GM12878 (cell line): ENCODE data around the gene RAP1GAP. TPM values are rescaled to one million over a fixed set of nuclear protein-coding genes. Genes with fewer than 3 reads are reported as not detected.

Experiments
- ATAC-seq: fragments of 200-7000 bp; cut with Tn5 transposase; 3 replicates; pipeline ENCODE4 v1.9.1; 2020; ENCODE audit warnings: mild to moderate bottlenecking, moderate library complexity
- BruUV-seq: library from RNA; stranded (reverse); fragments of 400-500 nt; replicated peaks from 2 replicates; lab custom pipeline; 2021; lab: Mats Ljungman, UMichigan
- CTCF ChIA-PET: fragments of 300-600 bp; sonication (Branson Sonifier 250); formaldehyde crosslinking; extraction: SDS; loops from one replicate; lab custom pipeline; 2021; ENCODE audit warnings: inconsistent platforms; lab: Yijun Ruan, JAX
- POLR2A ChIA-PET: fragments of 350-600 bp; formaldehyde crosslinking; extraction: SDS; loops from one replicate; lab custom pipeline; 2021; ENCODE audit warnings: inconsistent platforms; lab: Charles Lee
- RAD21 ChIA-PET: fragments of 300-600 bp; sonication (Branson Sonifier 250); formaldehyde crosslinking; loops from one replicate; lab custom pipeline; 2023; ENCODE audit warnings: antibody characterized with exemption; ENCODE audit not compliant: unreplicated experiment; lab: Charles Lee
- SMC1A ChIA-PET: fragments of 300-600 bp; sonication (Branson Sonifier 250); formaldehyde crosslinking; loops from one replicate; lab custom pipeline; 2023; ENCODE audit not compliant: unreplicated experiment, uncharacterized antibody; lab: Charles Lee
- DNase-seq: peaks from one replicate; pipeline ENCODE4 v3.0.0-alpha.2; 2011; ENCODE audit warnings: low read depth, low spot score
- FAIRE-seq: peaks from 3 replicates; lab custom pipeline; 2011; peaks lifted over from hg19 to GRCh38; lab: Jason Lieb, UNC
- H2AFZ ChIP-seq: 2 replicates; pipeline ENCODE4 v1.6.0; 2011; ENCODE audit warnings: low read depth, low read length, control low read depth; ENCODE audit not compliant: control insufficient read depth
- H3K27ac ChIP-seq: 2 replicates; pipeline ENCODE4 v1.5.1; 2011; ENCODE audit warnings: control low read depth; ENCODE audit not compliant: control insufficient read depth, insufficient read depth
- H3K27me3 ChIP-seq, 2 experiments: replicated peaks in 1 of 2; 2 replicates each; pipeline versions ENCODE4 v1.6.0 to v1.6.1; 2011; ENCODE audit warnings: low read length in 1 of 2; ENCODE audit not compliant: control insufficient read depth in 2 of 2, insufficient read depth in 2 of 2
- H3K36me3 ChIP-seq, 2 experiments: 2 replicates each; pipeline ENCODE4 v1.5.1; 2011; ENCODE audit warnings: low read length in 1 of 2; ENCODE audit not compliant: control insufficient read depth in 2 of 2, insufficient read depth in 2 of 2
- H3K4me1 ChIP-seq: 2 replicates; pipeline ENCODE4 v1.6.1; 2011; ENCODE audit warnings: mild to moderate bottlenecking, low read length, moderate library complexity, mixed read lengths; ENCODE audit not compliant: control insufficient read depth, insufficient read depth
- H3K4me2 ChIP-seq: 2 replicates; pipeline ENCODE4 v1.6.0; 2011; ENCODE audit warnings: control low read depth; ENCODE audit not compliant: control insufficient read depth, insufficient read depth
- H3K4me3 ChIP-seq: fragments of 200-600 bp; sonication (generic); 2 replicates; pipeline ENCODE4 v1.5.1; 2016
- H3K79me2 ChIP-seq: 2 replicates; pipeline ENCODE4 v1.6.0; 2011; ENCODE audit warnings: low read length; ENCODE audit not compliant: control insufficient read depth, insufficient read depth
- H3K9ac ChIP-seq: 2 replicates; pipeline ENCODE4 v1.8.0; 2011; ENCODE audit warnings: low read length, control low read depth, mixed read lengths; ENCODE audit not compliant: control insufficient read depth, insufficient read depth
- H3K9me3 ChIP-seq: replicated peaks from 3 replicates; pipeline ENCODE4 v1.5.1; 2011; ENCODE audit warnings: mild to moderate bottlenecking, low read length; ENCODE audit not compliant: control insufficient read depth, insufficient read depth
- H4K20me1 ChIP-seq: 2 replicates; pipeline ENCODE4 v1.6.0; 2011; ENCODE audit not compliant: control insufficient read depth, insufficient read depth
- ATF7 ChIP-seq: fragments of 450-650 bp; IDR thresholded peaks from 2 replicates; pipeline ENCODE4 v1.6.1; 2016; ENCODE audit warnings: low read depth, mild to moderate bottlenecking
- CBX3 ChIP-seq: fragments of 200-600 bp; sonication (generic); IDR thresholded peaks from 2 replicates; pipeline ENCODE4 v1.6.1; 2016; ENCODE audit warnings: low read depth, borderline replicate concordance
- CHD2 ChIP-seq: IDR thresholded peaks from 2 replicates; pipeline ENCODE4 v1.6.1; 2011; ENCODE audit warnings: low read depth, low read length, improper control_type of control experiment, borderline replicate concordance
- EGR1 ChIP-seq, 2 experiments: IDR thresholded peaks; 1 replicate in 1 of 2; 2 replicates in 1 of 2; pipeline ENCODE4 v1.6.1; 2011 to 2012; ENCODE audit warnings: low read depth in 2 of 2, low read length in 2 of 2, borderline replicate concordance in 1 of 2, mild to moderate bottlenecking in 1 of 2, moderate library complexity in 1 of 2
- GATAD2B ChIP-seq: fragments of 450-650 bp; conservative IDR thresholded peaks from 2 replicates; pipeline ENCODE4 v1.6.1; 2017; ENCODE audit warnings: low read depth, mild to moderate bottlenecking, moderate library complexity
- JUNB ChIP-seq: IDR thresholded peaks from 2 replicates; pipeline ENCODE4 v1.6.1; 2016; ENCODE audit warnings: antibody characterized with exemption, mild to moderate bottlenecking
- LARP7 ChIP-seq: fragments of 450-650 bp; IDR thresholded peaks from 2 replicates; pipeline ENCODE4 v1.6.1; 2017; ENCODE audit warnings: mild to moderate bottlenecking
- MTA2 ChIP-seq: fragments of 450-650 bp; IDR thresholded peaks from 2 replicates; pipeline ENCODE4 v1.6.1; 2016; ENCODE audit warnings: low read depth, mild to moderate bottlenecking, moderate library complexity
- NBN ChIP-seq: fragments of 450-650 bp; IDR thresholded peaks from 2 replicates; pipeline ENCODE4 v1.6.1; 2016
- NRF1 ChIP-seq: conservative IDR thresholded peaks from 2 replicates; pipeline ENCODE4 v1.6.1; 2011; ENCODE audit warnings: mild to moderate bottlenecking, low read depth, low read length, improper control_type of control experiment
- POU2F2 ChIP-seq: IDR thresholded peaks from 3 replicates; pipeline ENCODE4 v1.6.1; 2011; ENCODE audit warnings: low read depth, mild to moderate bottlenecking, low read length, borderline replicate concordance
- RAD21 ChIP-seq: IDR thresholded peaks from 2 replicates; pipeline ENCODE4 v1.6.1; 2011; ENCODE audit warnings: mild to moderate bottlenecking, low read depth, low read length, moderate library complexity; ENCODE audit not compliant: insufficient read depth
- RELB ChIP-seq: fragments of 450-650 bp; IDR thresholded peaks from 2 replicates; pipeline ENCODE4 v1.6.1; 2017; ENCODE audit warnings: low read depth, mild to moderate bottlenecking, moderate library complexity
- STAT1 ChIP-seq: fragments of 450-650 bp; conservative IDR thresholded peaks from 2 replicates; pipeline ENCODE4 v1.6.1; 2014; ENCODE audit warnings: antibody characterized with exemption, mild to moderate bottlenecking
- TCF3 ChIP-seq: IDR thresholded peaks from 2 replicates; pipeline ENCODE4 v1.6.1; 2012; ENCODE audit warnings: low read depth, mild to moderate bottlenecking, low read length, borderline replicate concordance; ENCODE audit not compliant: insufficient read depth
- USF1 ChIP-seq: IDR thresholded peaks from 2 replicates; pipeline ENCODE4 v1.6.1; 2011; ENCODE audit warnings: borderline replicate concordance, low read depth, mild to moderate bottlenecking, moderate library complexity, mixed read lengths, low read length; ENCODE audit not compliant: insufficient read depth; ENCODE audit errors: extremely low read length
- WGBS: methylation state at CpG from one replicate; pipeline ENCODE4 v1.1.6; 2016; ENCODE audit warnings: low lambda C conversion rate; ENCODE audit not compliant: insufficient replicate concordance, insufficient coverage; ENCODE audit errors: missing lambda C conversion rate; 5-methylcytosine and 5-hydroxymethylcytosine counted together
- in situ Hi-C: fragments of 300-500 bp; cut with MboI; formaldehyde crosslinking; loops from 9 replicates; pipeline ENCODE4 v1.14.3; 2018; ENCODE audit warnings: mixed read lengths
- intact Hi-C: fragments of 100-400 bp; cut with micrococcal nuclease; formaldehyde crosslinking; loops from one replicate; pipeline ENCODE4 v1.14.2; 2022; ENCODE audit not compliant: unreplicated experiment
- polyA plus RNA-seq, 11 experiments: library from polyadenylated mRNA; depleted of rRNA in 4 of 11; unstranded in 6 of 11; stranded (reverse) in 5 of 11; fragments of >200 nt; fragmentation: Nextera tagmentation in 4 of 11; fragmentation: Illumina TruSeq in 1 of 11; extraction: Ambion mirVana in 4 of 11; extraction: Trizol in 1 of 11; gene quantifications; 1 replicate in 1 of 11; 2 replicates in 10 of 11; pipeline versions ENCODE4 v1.2.1 to v1.2.3, GENCODE V29; 2011 to 2016; ENCODE audit warnings: inconsistent platforms in 2 of 11, missing spikeins in 2 of 11, low read depth in 1 of 11
- total RNA-seq, 4 experiments: library from RNA; depleted of rRNA in 3 of 4; stranded (reverse); fragments of >200 nt in 3 of 4; fragmentation: Illumina TruSeq in 1 of 4; extraction: Trizol in 1 of 4; gene quantifications; 2 replicates each; pipeline versions ENCODE4 v1.2.1 to v1.2.3, GENCODE V29; 2013 to 2021
- TF ChIP-seq, protein P1 (sequence below): IDR thresholded peaks from 2 replicates; pipeline ENCODE4 v1.6.1; 2012; ENCODE audit warnings: low read depth, low read length, improper control_type of control experiment
- TF ChIP-seq, protein P2 (sequence below), 3 experiments: IDR thresholded peaks in 2 of 3; conservative IDR thresholded peaks in 1 of 3; 2 replicates each; pipeline ENCODE4 v1.5.1; 2011; ENCODE audit warnings: low read depth in 3 of 3, low read length in 3 of 3, mild to moderate bottlenecking in 3 of 3, control low read depth in 2 of 3, moderate library complexity in 2 of 3, inconsistent platforms in 1 of 3, mixed read lengths in 1 of 3; ENCODE audit not compliant: control insufficient read depth in 2 of 3, insufficient read depth in 1 of 3; ENCODE audit errors: extremely low read depth in 1 of 3

RAP1GAP gene
- total and polyA plus RNA-seq, 10 of the 15 experiments (the other 5 are each of a cell fraction or from before 2014, with no cell fraction given) = 0.04 to 0.96 (median 0.09) TPM; not detected in 3

DNA sequence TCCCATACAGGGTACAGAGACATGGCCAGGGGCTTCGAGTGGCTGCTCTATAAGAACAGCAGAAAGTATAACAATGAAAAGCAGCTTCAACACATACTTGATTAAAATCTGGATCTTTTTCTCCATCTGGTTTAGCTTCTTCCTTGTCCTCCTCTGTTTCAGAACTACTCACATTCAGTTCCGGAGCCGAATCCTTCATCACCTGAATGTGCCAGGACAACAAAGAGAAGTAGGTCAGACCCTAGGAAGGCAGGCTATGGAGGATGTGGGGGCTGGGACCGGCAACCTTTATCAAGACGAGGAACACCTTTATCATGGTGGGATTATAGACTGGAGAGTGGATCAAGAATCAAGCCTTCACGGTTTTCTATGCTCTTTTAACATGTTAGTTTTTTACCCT lies 32.2 kb upstream of the RAP1GAP start:
- H3K9ac ChIP-seq = no peak overlapping the region
- ATAC-seq (no peak), FAIRE-seq (no peak), DNase-seq (no peak)
- ChIA-PET RAD21 (no interaction called here), POLR2A (no interaction called here), CTCF (interaction anchor here (0.8 kb wide), 1 partner anchor 81 kb away, joined by 3 read pairs; no protein-coding TSS in a partner anchor), SMC1A (interaction anchor here (3.9 kb wide), 1 partner anchor 81 kb away, joined by 30 read pairs; the partner anchor contains the start of gene USP48)
- in situ Hi-C loops = loop anchor here (25.0 kb wide), 1 partner anchor 939 kb away; no protein-coding TSS in a partner anchor
- 90% methylated on average over 6 of the region's 6 CpGs for WGBS
- no peaks in the 10 kb centered on the region for H4K20me1 ChIP-seq
- no peaks in the 10 kb centered on the region for H3K4me1 ChIP-seq
- no TSS peak for BruUV-seq
- no peak overlapping the region for H3K4me2 ChIP-seq
- no peak overlapping the region for H2AFZ ChIP-seq
- peaks cover 7 to 38% of the 10 kb centered on the region in 2 experiments for H3K36me3 ChIP-seq
- intact Hi-C loops = loop anchor here (5.0 kb wide), 2 partner anchors 81 to 261 kb away; partner anchors contain the start of gene USP48
- no peaks in the 10 kb centered on the region for H3K27me3 ChIP-seq
- no peak overlapping the region for H3K27ac ChIP-seq
- no peak overlapping the region for H3K4me3 ChIP-seq
- H3K9me3 ChIP-seq = no peaks in the 10 kb centered on the region
- H3K79me2 ChIP-seq = no peaks in the 10 kb centered on the region; the same call in 1 of the 2 replicates
- TF ChIP-seq NRF1 (no peak), NBN (no peak), TCF3 (no peak), RELB (no peak), STAT1 (no peak), EGR1 (IDR thresholded peaks at IDR 0.05; ENCODE audit: borderline replicate concordance in 1 of 2, low read depth in 2 of 2, low read length in 2 of 2) (no peak), MTA2 (no peak), CHD2 (no peak), GATAD2B (no peak), JUNB (no peak), LARP7 (no peak), CBX3 (no peak), POU2F2 (no peak), ATF7 (no peak), USF1 (no peak), RAD21 (no peak)
- TF ChIP-seq, protein P1, sequence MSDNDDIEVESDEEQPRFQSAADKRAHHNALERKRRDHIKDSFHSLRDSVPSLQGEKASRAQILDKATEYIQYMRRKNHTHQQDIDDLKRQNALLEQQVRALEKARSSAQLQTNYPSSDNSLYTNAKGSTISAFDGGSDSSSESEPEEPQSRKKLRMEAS = no peak
- TF ChIP-seq, protein P2, sequence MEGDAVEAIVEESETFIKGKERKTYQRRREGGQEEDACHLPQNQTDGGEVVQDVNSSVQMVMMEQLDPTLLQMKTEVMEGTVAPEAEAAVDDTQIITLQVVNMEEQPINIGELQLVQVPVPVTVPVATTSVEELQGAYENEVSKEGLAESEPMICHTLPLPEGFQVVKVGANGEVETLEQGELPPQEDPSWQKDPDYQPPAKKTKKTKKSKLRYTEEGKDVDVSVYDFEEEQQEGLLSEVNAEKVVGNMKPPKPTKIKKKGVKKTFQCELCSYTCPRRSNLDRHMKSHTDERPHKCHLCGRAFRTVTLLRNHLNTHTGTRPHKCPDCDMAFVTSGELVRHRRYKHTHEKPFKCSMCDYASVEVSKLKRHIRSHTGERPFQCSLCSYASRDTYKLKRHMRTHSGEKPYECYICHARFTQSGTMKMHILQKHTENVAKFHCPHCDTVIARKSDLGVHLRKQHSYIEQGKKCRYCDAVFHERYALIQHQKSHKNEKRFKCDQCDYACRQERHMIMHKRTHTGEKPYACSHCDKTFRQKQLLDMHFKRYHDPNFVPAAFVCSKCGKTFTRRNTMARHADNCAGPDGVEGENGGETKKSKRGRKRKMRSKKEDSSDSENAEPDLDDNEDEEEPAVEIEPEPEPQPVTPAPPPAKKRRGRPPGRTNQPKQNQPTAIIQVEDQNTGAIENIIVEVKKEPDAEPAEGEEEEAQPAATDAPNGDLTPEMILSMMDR (IDR thresholded peaks at IDR 0.05 in 2 of 3, conservative IDR thresholded peaks at IDR 0.05 in 1 of 3; ENCODE audit: control insufficient read depth in 2 of 3, extremely low read depth in 1 of 3, insufficient read depth in 1 of 3, low read depth in 3 of 3, low read length in 3 of 3) = no peak
